ENCODE data around the gene CCDC18. TPM values are rescaled to one million over a fixed set of nuclear protein-coding genes. Genes with fewer than 3 reads are reported as not detected.
A peak's percentile ranks its signal among the peaks of the same experiment; 100 is the strongest.

The CCDC18 gene
- total RNA-seq, 1 donor from 2014 or later: 7.9 TPM

DNA sequence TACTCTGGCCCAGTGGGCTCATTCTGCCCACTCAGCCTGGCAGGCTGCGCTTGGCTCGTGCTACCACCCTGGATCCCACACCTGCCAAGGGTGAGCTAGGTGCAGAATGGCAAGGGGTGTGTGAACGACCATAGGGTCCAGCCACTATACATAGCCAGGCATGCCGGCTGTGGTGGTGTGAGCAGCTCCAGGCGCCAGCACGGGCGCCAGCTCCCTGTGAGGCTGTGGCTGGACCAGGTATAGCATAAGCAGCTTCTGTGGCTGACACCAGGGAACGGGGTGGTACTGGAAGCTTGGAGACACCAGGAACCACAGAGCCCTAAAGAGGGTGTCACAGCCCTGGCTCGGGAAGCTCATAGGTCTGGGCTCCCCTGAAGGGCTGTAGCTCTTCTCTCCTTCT is 18.6 kb downstream of the CCDC18 start:
- H3K4me2 ChIP-seq (ENCODE audit: low read length): no peak overlapping the region
- H2AFZ ChIP-seq (ENCODE audit: low read depth, low read length): no peak overlapping the region
- H3K4me1 ChIP-seq (ENCODE audit: insufficient read depth, low read length): no peaks in the 10 kb centered on the region
- no peaks in the 10 kb centered on the region for H3K36me3 ChIP-seq (ENCODE audit: insufficient read depth, low read length)
- no peak for FAIRE-seq
- H3K4me3 ChIP-seq (ENCODE audit: insufficient read depth, low read depth, low read length): no peak overlapping the region
- H3K27ac ChIP-seq (ENCODE audit: low read depth, low read length): no peak overlapping the region
- no peaks in the 10 kb centered on the region for H4K20me1 ChIP-seq (ENCODE audit: insufficient read depth, low read length)
- Mint-ChIP-seq H3K27me3 (ENCODE audit: low read depth, unreplicated experiment) (no peaks in the 10 kb centered on the region), H3K9me3 (ENCODE audit: unreplicated experiment) (peaks cover 2% of the 10 kb centered on the region), H3K4me3 (ENCODE audit: unreplicated experiment) (no peak overlapping the region), H3K27ac (ENCODE audit: unreplicated experiment) (no peak overlapping the region), H3K36me3 (ENCODE audit: low read depth, unreplicated experiment) (peaks cover 8% of the 10 kb centered on the region), H3K4me1 (ENCODE audit: low read depth, unreplicated experiment) (peaks cover 9% of the 10 kb centered on the region)
- no peaks in the 10 kb centered on the region for H3K27me3 ChIP-seq (ENCODE audit: insufficient read depth, low read length)
- H3K9me3 ChIP-seq (ENCODE audit: insufficient read depth, low read depth, low read length): no peaks in the 10 kb centered on the region
- no peaks in the 10 kb centered on the region for H3K79me2 ChIP-seq (ENCODE audit: insufficient read depth, low read length)
- H3K9ac ChIP-seq (ENCODE audit: low read length): no peak overlapping the region
- no peak for DNase-seq (ENCODE audit: low read depth)
- TF ChIP-seq, protein P1, sequence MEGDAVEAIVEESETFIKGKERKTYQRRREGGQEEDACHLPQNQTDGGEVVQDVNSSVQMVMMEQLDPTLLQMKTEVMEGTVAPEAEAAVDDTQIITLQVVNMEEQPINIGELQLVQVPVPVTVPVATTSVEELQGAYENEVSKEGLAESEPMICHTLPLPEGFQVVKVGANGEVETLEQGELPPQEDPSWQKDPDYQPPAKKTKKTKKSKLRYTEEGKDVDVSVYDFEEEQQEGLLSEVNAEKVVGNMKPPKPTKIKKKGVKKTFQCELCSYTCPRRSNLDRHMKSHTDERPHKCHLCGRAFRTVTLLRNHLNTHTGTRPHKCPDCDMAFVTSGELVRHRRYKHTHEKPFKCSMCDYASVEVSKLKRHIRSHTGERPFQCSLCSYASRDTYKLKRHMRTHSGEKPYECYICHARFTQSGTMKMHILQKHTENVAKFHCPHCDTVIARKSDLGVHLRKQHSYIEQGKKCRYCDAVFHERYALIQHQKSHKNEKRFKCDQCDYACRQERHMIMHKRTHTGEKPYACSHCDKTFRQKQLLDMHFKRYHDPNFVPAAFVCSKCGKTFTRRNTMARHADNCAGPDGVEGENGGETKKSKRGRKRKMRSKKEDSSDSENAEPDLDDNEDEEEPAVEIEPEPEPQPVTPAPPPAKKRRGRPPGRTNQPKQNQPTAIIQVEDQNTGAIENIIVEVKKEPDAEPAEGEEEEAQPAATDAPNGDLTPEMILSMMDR (IDR thresholded peaks at IDR 0.05; ENCODE audit: insufficient read depth, low read depth, low read length): no peak
- no peak for TF ChIP-seq EZH2 (IDR thresholded peaks at IDR 0.05; ENCODE audit: insufficient read depth, low read length)

DNA sequence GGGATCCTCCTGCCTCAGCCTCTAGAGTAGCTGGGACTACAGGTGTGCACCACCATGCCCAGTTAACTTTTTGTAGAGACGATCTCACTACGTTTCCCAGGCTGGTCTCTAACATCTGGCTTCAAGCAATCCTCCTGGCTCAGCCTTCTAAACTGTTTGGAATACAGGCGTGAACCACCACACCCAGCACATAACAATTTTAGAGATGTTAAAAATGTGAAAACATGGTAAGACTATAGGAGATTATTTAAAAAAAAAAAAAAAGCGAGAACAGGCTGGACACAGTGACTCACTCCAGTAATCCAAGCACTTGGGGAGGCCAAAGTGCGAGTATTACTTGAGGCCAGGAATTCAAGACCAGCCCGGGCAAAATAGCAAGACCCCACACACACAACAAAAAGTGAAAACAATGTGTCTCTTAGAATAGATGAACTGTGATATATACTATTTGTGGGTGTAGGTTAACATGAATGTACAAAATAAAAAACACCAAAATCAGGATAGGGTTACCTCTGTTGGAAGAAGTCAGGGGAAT is 19.6 kb downstream of the CCDC18 start:
- Histone ChIP-seq H3K27me3 (ENCODE audit: insufficient read depth, low read length) (no peaks in the 10 kb centered on the region), H3K4me1 (ENCODE audit: insufficient read depth, low read length) (no peaks in the 10 kb centered on the region), H3K79me2 (ENCODE audit: insufficient read depth, low read length) (no peaks in the 10 kb centered on the region), H3K4me2 (ENCODE audit: low read length) (no peak overlapping the region), H3K36me3 (ENCODE audit: insufficient read depth, low read length) (no peaks in the 10 kb centered on the region), H3K27ac (ENCODE audit: low read depth, low read length) (no peak overlapping the region), H2AFZ (ENCODE audit: low read depth, low read length) (no peak overlapping the region), H3K9ac (ENCODE audit: low read length) (no peak overlapping the region), H3K9me3 (ENCODE audit: insufficient read depth, low read depth, low read length) (no peaks in the 10 kb centered on the region), H4K20me1 (ENCODE audit: insufficient read depth, low read length) (no peaks in the 10 kb centered on the region), H3K4me3 (ENCODE audit: insufficient read depth, low read depth, low read length) (no peak overlapping the region)
- H3K27ac Mint-ChIP-seq (ENCODE audit: unreplicated experiment): no peak overlapping the region
- peaks cover 2% of the 10 kb centered on the region for H3K9me3 Mint-ChIP-seq (ENCODE audit: unreplicated experiment)
- TF ChIP-seq EZH2 (IDR thresholded peaks at IDR 0.05; ENCODE audit: insufficient read depth, low read length): no peak
- TF ChIP-seq, protein P1 (IDR thresholded peaks at IDR 0.05; ENCODE audit: insufficient read depth, low read depth, low read length): no peak
- DNase-seq (ENCODE audit: low read depth): no peak
- FAIRE-seq: no peak
- H3K4me3 Mint-ChIP-seq (ENCODE audit: unreplicated experiment): no peak overlapping the region
- no peaks in the 10 kb centered on the region for H3K27me3 Mint-ChIP-seq (ENCODE audit: low read depth, unreplicated experiment)
- H3K36me3 Mint-ChIP-seq (ENCODE audit: low read depth, unreplicated experiment): peaks cover 8% of the 10 kb centered on the region
- peaks cover 9% of the 10 kb centered on the region for H3K4me1 Mint-ChIP-seq (ENCODE audit: low read depth, unreplicated experiment)

DNA sequence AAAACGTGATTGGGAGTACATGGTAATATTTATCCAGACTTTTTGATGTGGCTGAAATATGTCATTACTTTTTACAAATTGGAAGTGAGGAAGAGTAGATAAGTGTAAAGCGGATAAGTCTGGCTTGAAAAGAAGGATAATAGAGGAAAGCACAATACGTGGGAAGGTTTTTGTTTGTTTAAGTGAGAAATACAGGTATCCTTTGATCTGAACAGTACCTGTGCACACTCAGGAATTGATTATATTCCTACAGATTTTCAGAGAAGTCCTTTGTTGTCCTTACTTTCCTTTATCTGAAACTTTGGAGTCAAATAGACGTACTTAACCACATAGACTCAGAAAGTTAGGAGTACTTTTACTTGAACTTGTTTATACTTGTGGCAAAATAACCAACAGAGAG is 20.2 kb downstream of the CCDC18 start:
- H3K4me1 ChIP-seq (ENCODE audit: insufficient read depth, low read length): no peaks in the 10 kb centered on the region
- no peak overlapping the region for H3K27ac ChIP-seq (ENCODE audit: low read depth, low read length)
- H3K4me3 ChIP-seq (ENCODE audit: insufficient read depth, low read depth, low read length): no peak overlapping the region
- no peak overlapping the region for H2AFZ ChIP-seq (ENCODE audit: low read depth, low read length)
- H4K20me1 ChIP-seq (ENCODE audit: insufficient read depth, low read length): no peaks in the 10 kb centered on the region
- no peaks in the 10 kb centered on the region for H3K36me3 ChIP-seq (ENCODE audit: insufficient read depth, low read length)
- H3K9me3 ChIP-seq (ENCODE audit: insufficient read depth, low read depth, low read length): no peaks in the 10 kb centered on the region
- H3K79me2 ChIP-seq (ENCODE audit: insufficient read depth, low read length): no peaks in the 10 kb centered on the region
- no peaks in the 10 kb centered on the region for H3K27me3 ChIP-seq (ENCODE audit: insufficient read depth, low read length)
- Mint-ChIP-seq H3K4me3 (ENCODE audit: unreplicated experiment) (no peak overlapping the region), H3K27me3 (ENCODE audit: low read depth, unreplicated experiment) (no peaks in the 10 kb centered on the region), H3K36me3 (ENCODE audit: low read depth, unreplicated experiment) (peaks cover 6% of the 10 kb centered on the region), H3K27ac (ENCODE audit: unreplicated experiment) (no peak overlapping the region), H3K9me3 (ENCODE audit: unreplicated experiment) (peaks cover 1% of the 10 kb centered on the region), H3K4me1 (ENCODE audit: low read depth, unreplicated experiment) (peaks cover 9% of the 10 kb centered on the region)
- H3K4me2 ChIP-seq (ENCODE audit: low read length): no peak overlapping the region
- peak; percentile 17 for FAIRE-seq
- TF ChIP-seq, protein P1 (IDR thresholded peaks at IDR 0.05; ENCODE audit: insufficient read depth, low read depth, low read length): no peak
- no peak for TF ChIP-seq EZH2 (IDR thresholded peaks at IDR 0.05; ENCODE audit: insufficient read depth, low read length)
- H3K9ac ChIP-seq (ENCODE audit: low read length): no peak overlapping the region
- no peak for DNase-seq (ENCODE audit: low read depth)

Data from astrocyte (in vitro differentiated cells and primary cell).